Ovary (tissue), 9 donors: ENCODE measurements around the gene C3orf33. TPM values are rescaled to one million over a fixed set of nuclear protein-coding genes. Genes with fewer than 3 reads are reported as not detected.

Experiments used
- DNase-seq, 5 donors: peaks; one replicate each; pipeline ENCODE4 v3.0.0-alpha.2; 2019 to 2020
- H3K27ac ChIP-seq, 2 donors: fragments of 200-600 bp; one replicate each; pipeline versions ENCODE4 v1.5.1 to v1.8.0; 2019 to 2022
- H3K27me3 ChIP-seq: fragments of 200-600 bp; one replicate; pipeline ENCODE4 v1.8.0; 2022
- H3K36me3 ChIP-seq: fragments of 200-600 bp; sonication (generic); one replicate; pipeline ENCODE4 v1.5.1; 2019
- H3K4me1 ChIP-seq: one replicate; pipeline ENCODE4 v1.8.1; 2013; ENCODE audit warnings: mild to moderate bottlenecking, moderate library complexity; ENCODE audit not compliant: insufficient read depth
- H3K4me3 ChIP-seq: fragments of 200-600 bp; sonication (generic); one replicate; pipeline ENCODE4 v1.5.1; 2017
- H3K9me3 ChIP-seq, 2 donors: fragments of 200-600 bp in 1 of 2; sonication (generic) in 1 of 2; one replicate each; pipeline versions ENCODE4 v1.5.1 to v1.8.1; 2013 to 2019; ENCODE audit warnings: mild to moderate bottlenecking in 1 of 2, moderate library complexity in 1 of 2
- CTCF ChIP-seq, 3 donors: fragments of 450-650 bp in 2 of 3; fragments of 200-600 bp in 1 of 3; IDR thresholded peaks; one replicate each; pipeline versions ENCODE4 v1.5.1 to v1.8.0; 2016 to 2022; ENCODE audit warnings: antibody characterized with exemption in 3 of 3, mild to moderate bottlenecking in 1 of 3
- EP300 ChIP-seq: sonication (generic); formaldehyde crosslinking; IDR thresholded peaks from one replicate; pipeline ENCODE4 v1.6.1; 2017; ENCODE audit warnings: antibody characterized with exemption
- POLR2A ChIP-seq: fragments of 450-650 bp; IDR thresholded peaks from one replicate; pipeline ENCODE4 v1.6.1; 2017; ENCODE audit warnings: antibody characterized with exemption, mild to moderate bottlenecking, moderate library complexity
- WGBS, 3 donors: extraction: QIAGEN DNeasy Blood & Tissue Kit in 1 of 3; methylation state at CpG; one replicate each; pipeline versions ENCODE4 v1.1.5 to v1.1.7; 2013 to 2017; 5-methylcytosine and 5-hydroxymethylcytosine counted together
- intact Hi-C, 4 donors: fragments of 100-400 bp; cut with DNase I; formaldehyde crosslinking; loops; one replicate each; pipeline versions ENCODE4 v1.11.0 to v1.15.1; 2022 to 2023
- polyA plus RNA-seq, 2 donors: library from polyadenylated mRNA; stranded (reverse); fragments of 200-250 nt in 1 of 2; fragments of 350-450 nt in 1 of 2; fragmentation: Illumina TruSeq in 1 of 2; extraction: RNeasy Lipid Tissue Mini Kit (QIAGEN cat#74804) in 1 of 2; gene quantifications; one replicate each; pipeline ENCODE4 v1.2.3, GENCODE V29; 2013 to 2014
- total RNA-seq, 7 donors: library from RNA; depleted of rRNA in 2 of 7; stranded (reverse); fragments of >200 nt in 2 of 7; fragmentation: NEBNext Ultra II Directional in 3 of 7; extraction: Animal tissue kit (Norgen Biotek cat#: 25700) in 3 of 7; gene quantifications; one replicate each; pipeline versions ENCODE4 v1.1.0 to v1.2.4, GENCODE V29; 2016 to 2023
- donor health status: DM: no; HTN: no; CAD: no; lungs with moderate emphysema.
- donor health status: DM: no; HTN: no; CAD: no.
- donor health status: Bipolar disorder and iron deficiency.
- donor health status: DM: yes; HTN: yes; CAD: no.
- donor health status: DM: no; HTN: no; CAD: no.
- donor health status: DM: yes; HTN: yes; CAD: no.

The C3orf33 gene
- total and polyA plus RNA-seq, 9 donors = 4.5 to 7.6 (median 6.3) TPM

GRCh38 chr3:155727836-155728235 lies 78.2 kb downstream of the C3orf33 start:
- no peak for DNase-seq
- WGBS, 3 donors = 82 to 86% (median 85%) methylated on average over 3 of the region's 3 CpGs
- no peak overlapping the region for H3K4me3 ChIP-seq
- intact Hi-C loops = no loop called here
- H3K9me3 ChIP-seq = no peaks in the 10 kb centered on the region
- no peaks in the 10 kb centered on the region for H3K4me1 ChIP-seq
- no peak overlapping the region for H3K27ac ChIP-seq
- TF ChIP-seq EP300 (no peak), CTCF (IDR thresholded peaks at IDR 0.05) (no peak), POLR2A (no peak)
- no peaks in the 10 kb centered on the region for H3K36me3 ChIP-seq
- no peaks in the 10 kb centered on the region for H3K27me3 ChIP-seq

GRCh38 chr3:155714295-155714718 lies 91.8 kb downstream of the C3orf33 start:
- Histone ChIP-seq H3K27me3 (no peaks in the 10 kb centered on the region), H3K9me3 (no peaks in the 10 kb centered on the region), H3K4me3 (no peak overlapping the region), H3K4me1 (no peaks in the 10 kb centered on the region), H3K27ac (no peak overlapping the region), H3K36me3 (no peaks in the 10 kb centered on the region)
- intact Hi-C loops = no loop called here
- 56 to 73% (median 71%) methylated on average over 5 of the region's 5 CpGs for WGBS, 3 donors
- DNase-seq = no peak
- TF ChIP-seq POLR2A (no peak), CTCF (IDR thresholded peaks at IDR 0.05) (no peak), EP300 (no peak)

Other genes starting within 250 kb of the C3orf33 start
- 1 to 10 TPM in 3 of 7 donors, under 1 TPM in 4; 0.23 to 6.3 (median 0.83) TPM for gene PLCH1, start 61.2 kb downstream of the C3orf33 start, total RNA-seq
- under 1 TPM; 0.04 to 0.12 TPM for gene PLCH1, start 61.2 kb downstream of the C3orf33 start, polyA plus RNA-seq
- 10 to 100 TPM; 18.4 to 35.4 (median 26.6) TPM for gene SLC33A1, start 48.1 kb upstream of the C3orf33 start, total RNA-seq
- gene SLC33A1, start 48.1 kb upstream of the C3orf33 start, polyA plus RNA-seq = 10 to 100 TPM; 10.9 to 23.7 TPM
- 10 to 100 TPM; 22.2 to 62.1 (median 48.9) TPM for gene GMPS, start 64.4 kb upstream of the C3orf33 start, total RNA-seq
- gene GMPS, start 64.4 kb upstream of the C3orf33 start, polyA plus RNA-seq = 10 to 100 TPM; 16.2 to 47.2 TPM